Mesenteric fat pad (tissue), 1 donor: ENCODE results near the gene TKTL1. TPM values are rescaled to one million over a fixed set of nuclear protein-coding genes. Genes with fewer than 3 reads are reported as not detected.
"Not testable (repeated sequence)": the region's sequence is repeated elsewhere in the genome, so short reads cannot be mapped to it uniquely, and the experiment has no call there.

Experiments used
- DNase-seq: peaks from one replicate; pipeline ENCODE4 v3.0.0-alpha.2; 2020; ENCODE audit warnings: low spot score
- long read RNA-seq: library from polyadenylated mRNA; unstranded; transcript quantifications from one replicate; pipeline ENCODE4 v2.0.0, GENCODE V29; 2020
- total RNA-seq: library from RNA; stranded (reverse); fragmentation: NEBNext Ultra II Directional; extraction: Animal tissue kit (Norgen Biotek cat#: 25700); gene quantifications from one replicate; pipeline ENCODE4 v1.2.1, GENCODE V29; 2021
- donor health status: DM: yes; HTN: yes; CAD: no.

TKTL1 gene
- 0.80 TPM for total RNA-seq
- long read RNA-seq, partial matches to known transcripts, result 0 of 1 reads
- long read RNA-seq, other reads (novel, unspliced or antisense), result 1 of 1 reads

DNA sequence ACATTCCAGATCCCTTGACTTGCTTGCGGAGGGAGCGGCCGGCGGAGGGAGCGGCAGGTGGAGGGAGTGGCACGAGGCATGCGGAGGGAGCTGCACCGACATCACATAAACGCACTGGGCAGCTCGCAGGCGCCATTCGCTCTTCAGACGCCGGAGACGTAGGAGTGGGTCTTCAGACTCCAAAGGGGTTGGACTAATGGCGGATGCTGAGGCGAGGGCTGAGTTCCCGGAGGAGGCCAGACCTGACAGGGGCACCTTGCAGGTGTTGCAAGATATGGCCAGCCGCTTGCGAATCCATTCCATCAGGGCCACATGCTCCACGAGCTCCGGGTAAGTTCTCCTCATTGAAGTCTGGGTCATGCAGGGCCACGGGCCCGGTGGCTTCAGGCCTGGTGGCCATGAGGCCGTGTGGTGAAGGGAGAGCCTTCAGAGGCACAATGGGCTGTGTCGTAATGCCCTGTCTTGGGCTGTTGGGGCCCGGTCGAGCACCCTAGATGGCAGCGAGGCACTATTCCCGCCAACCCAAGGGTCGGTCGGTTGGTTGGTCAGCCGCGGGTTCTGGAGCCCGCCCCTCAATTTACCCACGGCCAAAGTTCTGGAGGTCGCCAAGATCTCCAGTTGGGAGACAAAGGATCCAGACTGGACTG lies at the start of gene TKTL1:
Gene TKTL1, plus strand, starts transcription at position 132 of the 647 bp plus-strand sequence. Its CDS starts 65 bp downstream, at position 197.
- no peak for DNase-seq

DNA sequence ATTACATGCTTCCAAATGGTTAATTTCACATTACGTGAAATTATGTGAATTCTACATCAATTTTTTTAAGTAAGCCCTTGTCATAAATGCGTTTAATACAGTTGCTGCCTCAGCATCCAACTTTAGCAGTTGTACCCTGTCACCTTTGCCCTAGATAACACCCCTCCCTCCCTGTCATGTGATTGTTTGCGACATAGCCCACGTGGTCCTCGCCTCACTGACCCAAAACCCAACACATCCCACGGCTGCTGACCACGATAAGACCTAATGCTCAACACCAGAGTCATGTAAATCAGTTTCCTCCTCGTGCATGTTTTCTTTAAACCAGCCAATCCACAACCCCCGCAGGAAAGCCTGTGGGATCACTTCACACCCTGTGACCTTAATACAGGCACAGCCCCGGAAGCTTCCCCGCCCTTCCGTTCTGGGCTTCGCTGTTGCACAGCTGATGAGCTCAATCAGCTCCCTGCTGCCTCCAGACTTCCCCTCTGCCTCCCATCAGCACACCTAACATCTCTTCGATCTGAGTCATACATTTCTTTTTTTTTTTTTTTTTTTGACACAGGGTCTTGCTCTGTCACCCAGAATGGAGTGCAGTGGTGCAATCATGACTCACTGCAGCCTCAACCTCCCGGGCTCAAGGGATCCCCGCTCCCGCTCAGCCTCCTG lies 48.1 kb upstream of the TKTL1 start:
- not testable (repeated sequence) for DNase-seq

DNA sequence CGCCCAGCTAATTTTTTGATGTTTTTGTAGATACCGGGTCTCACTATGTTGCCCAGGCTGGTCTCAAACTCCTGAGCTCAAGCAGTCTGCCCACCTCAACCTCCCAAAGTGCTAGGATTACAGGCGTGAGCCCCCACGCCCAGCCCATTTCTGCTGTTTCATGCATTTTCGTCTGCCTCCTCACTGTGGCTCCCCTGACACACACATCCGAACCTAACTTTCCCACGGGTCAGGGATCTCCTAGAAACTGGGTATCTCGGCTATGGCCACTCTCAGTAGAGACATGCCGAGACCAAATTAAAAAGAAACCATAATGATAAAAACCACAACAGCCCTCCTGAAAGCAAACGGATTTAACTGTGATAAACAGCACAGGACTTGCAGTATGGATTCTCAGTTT lies 47.5 kb upstream of the TKTL1 start:
- not testable (repeated sequence) for DNase-seq

GRCh38 chrX:154257282-154257681 lies 38.3 kb upstream of the TKTL1 start, which contains the start of gene OPN1MW3:
TSS of gene OPN1MW3 (plus strand) at chrX:154257582. CDS start at chrX:154257620, 38 bp downstream.
- DNase-seq, result not testable (repeated sequence)

DNA sequence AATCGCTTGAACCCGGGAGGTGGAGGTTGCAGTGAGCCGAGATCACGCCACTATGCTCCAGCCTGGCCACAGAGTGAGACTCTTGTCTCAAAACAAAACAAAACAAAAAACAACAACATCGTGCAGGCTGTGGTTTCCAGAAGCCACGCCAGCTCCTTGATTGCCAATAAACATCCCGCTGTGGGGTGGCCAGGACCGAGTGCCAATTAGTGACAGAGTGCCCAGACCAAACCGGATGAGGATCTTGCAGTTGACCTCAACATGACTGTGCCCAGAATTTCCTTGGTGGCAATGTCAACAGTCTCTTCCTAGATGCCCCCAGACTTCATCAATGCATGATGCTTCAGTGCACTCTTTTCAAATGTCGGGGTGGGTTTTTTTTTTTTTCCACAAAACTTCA lies 36.9 kb upstream of the TKTL1 start:
- not testable (repeated sequence) for DNase-seq

GRCh38 chrX:154263072-154263471 lies 32.5 kb upstream of the TKTL1 start:
- not testable (repeated sequence) for DNase-seq

DNA sequence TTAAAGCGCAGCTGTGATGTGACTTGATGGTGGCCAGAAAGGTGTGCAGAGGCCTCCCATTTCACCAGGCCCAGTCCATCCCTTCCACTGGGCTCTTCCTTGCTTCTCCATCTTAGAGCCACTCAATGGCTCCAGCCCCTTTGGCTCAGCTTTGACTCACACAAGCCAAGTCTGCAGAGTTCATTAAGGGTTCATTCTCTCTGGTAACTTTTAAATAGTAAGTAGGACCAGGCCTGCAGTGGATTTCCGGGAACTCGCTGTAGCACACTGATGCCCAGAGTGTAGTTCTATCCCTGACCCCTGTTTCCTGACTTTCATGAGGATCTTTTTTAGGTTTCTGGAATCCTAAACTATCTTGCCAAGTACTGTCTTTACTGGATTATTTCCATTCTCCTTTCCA lies 26.4 kb upstream of the TKTL1 start:
- not testable (repeated sequence) for DNase-seq

GRCh38 chrX:154284489-154285338 lies 10.9 kb upstream of the TKTL1 start:
- not testable (repeated sequence) for DNase-seq

GRCh38 chrX:154286406-154286805 lies 9.2 kb upstream of the TKTL1 start:
- not testable (repeated sequence) for DNase-seq

- no peak for DNase-seq
These were observed 612 bp upstream of the TKTL1 start, which contains the start of gene TEX28 for GRCh38 chrX:154294791-154295574. TSS of gene TEX28 (minus strand) at chrX:154295124. CDS start at chrX:154292117, 3,007 bp downstream.

- DNase-seq, result no peak
These were observed 1.1 kb downstream of the TKTL1 start for GRCh38 chrX:154296731-154297130.

DNA sequence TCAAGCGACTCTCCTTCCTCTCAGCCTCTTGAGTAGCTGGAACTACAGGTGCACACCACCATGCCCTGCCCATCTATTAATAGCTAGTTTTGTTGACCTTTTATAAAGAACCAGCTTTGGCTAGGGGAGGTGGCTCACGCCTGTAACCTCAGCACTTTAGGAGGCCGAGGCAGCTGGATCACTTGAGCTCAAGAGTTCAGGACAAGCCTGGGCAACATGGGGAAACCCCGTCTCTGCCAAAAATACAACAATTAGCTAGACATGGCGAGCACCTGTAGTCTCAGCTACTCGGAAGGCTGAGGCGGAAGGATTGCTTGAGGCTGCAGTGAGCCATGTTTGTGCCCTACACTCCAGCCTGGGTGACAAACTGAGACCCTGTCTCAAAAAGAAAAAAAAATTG lies 2.7 kb downstream of the TKTL1 start:
- DNase-seq, result no peak

GRCh38 chrX:154300816-154301215 lies 5.2 kb downstream of the TKTL1 start:
- no peak for DNase-seq

GRCh38 chrX:154302998-154303397 lies 7.4 kb downstream of the TKTL1 start:
- not testable (repeated sequence) for DNase-seq

- no peak for DNase-seq
These were observed 7.9 kb downstream of the TKTL1 start for GRCh38 chrX:154303476-154303875.

- no peak for DNase-seq
These were observed 9.3 kb downstream of the TKTL1 start for GRCh38 chrX:154304846-154305245.

GRCh38 chrX:154305541-154306205 lies 10.1 kb downstream of the TKTL1 start:
- DNase-seq, result no peak

GRCh38 chrX:154307202-154307601 lies 11.6 kb downstream of the TKTL1 start:
- no peak for DNase-seq

GRCh38 chrX:154308108-154308946 lies 12.7 kb downstream of the TKTL1 start:
- no peak for DNase-seq
